Right lobe of liver (tissue), 4 donors: ENCODE data around the gene E2F2.

ENCODE experiments used
- POLR2A ChIP-seq: fragments of 450-650 bp; IDR thresholded peaks from one replicate; pipeline ENCODE4 v1.6.1; 2017; ENCODE audit warnings: antibody characterized with exemption, mild to moderate bottlenecking
- TF ChIP-seq, protein P1 (sequence below), 4 donors: fragments of 200-600 bp in 3 of 4; fragments of 450-650 bp in 1 of 4; IDR thresholded peaks; one replicate each; pipeline versions ENCODE4 v1.5.1 to v1.8.0; 2016 to 2022; ENCODE audit warnings: antibody characterized with exemption in 4 of 4, mild to moderate bottlenecking in 2 of 4
- donor health status: DM: no; HTN: no; CAD: no.
- donor health status: DM: no; HTN: no; CAD: no.
- donor health status: DM: no; HTN: yes; CAD: no.

DNA sequence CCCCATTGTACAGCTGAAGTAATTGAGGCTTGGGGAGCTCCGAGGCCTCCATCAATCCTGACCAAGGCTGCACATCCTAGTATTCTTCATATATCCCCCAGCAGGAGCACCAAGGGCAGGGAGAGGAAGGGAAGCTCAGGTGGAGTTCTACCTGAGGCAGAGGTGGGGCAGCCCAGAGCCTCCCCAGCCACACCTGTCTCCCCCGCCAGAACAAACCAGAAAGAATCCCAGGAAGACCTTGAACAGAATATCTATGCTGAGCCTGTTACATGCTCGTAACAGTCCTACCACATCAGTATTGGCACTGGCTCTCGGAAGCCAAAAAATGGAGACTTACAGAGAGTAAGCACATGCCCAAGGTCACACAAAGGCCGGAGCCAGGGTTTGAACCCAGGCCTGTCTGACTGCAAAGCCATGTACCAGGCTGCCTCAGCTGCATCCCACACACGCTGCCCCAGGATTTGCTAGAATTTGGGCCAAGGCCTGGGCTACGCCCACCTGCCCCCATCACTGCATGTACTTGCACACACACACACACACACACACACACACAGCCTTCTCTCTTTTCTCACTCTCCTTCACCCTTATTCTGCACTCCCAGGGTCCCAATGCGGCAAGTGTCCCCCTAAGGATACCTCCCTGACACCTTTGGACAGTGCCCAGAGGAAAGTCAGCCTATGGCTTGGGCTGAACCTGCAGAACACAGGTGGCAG lies 4.5 kb downstream of the E2F2 start:
- no peak for TF ChIP-seq POLR2A
- TF ChIP-seq, protein P1, sequence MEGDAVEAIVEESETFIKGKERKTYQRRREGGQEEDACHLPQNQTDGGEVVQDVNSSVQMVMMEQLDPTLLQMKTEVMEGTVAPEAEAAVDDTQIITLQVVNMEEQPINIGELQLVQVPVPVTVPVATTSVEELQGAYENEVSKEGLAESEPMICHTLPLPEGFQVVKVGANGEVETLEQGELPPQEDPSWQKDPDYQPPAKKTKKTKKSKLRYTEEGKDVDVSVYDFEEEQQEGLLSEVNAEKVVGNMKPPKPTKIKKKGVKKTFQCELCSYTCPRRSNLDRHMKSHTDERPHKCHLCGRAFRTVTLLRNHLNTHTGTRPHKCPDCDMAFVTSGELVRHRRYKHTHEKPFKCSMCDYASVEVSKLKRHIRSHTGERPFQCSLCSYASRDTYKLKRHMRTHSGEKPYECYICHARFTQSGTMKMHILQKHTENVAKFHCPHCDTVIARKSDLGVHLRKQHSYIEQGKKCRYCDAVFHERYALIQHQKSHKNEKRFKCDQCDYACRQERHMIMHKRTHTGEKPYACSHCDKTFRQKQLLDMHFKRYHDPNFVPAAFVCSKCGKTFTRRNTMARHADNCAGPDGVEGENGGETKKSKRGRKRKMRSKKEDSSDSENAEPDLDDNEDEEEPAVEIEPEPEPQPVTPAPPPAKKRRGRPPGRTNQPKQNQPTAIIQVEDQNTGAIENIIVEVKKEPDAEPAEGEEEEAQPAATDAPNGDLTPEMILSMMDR (IDR thresholded peaks at IDR 0.05), result no peak
